ENCODE data around the gene EML3. TPM values are rescaled to one million over a fixed set of nuclear protein-coding genes. Genes with fewer than 3 reads are reported as not detected.

EML3 gene
- total and polyA plus RNA-seq, 2 of the 13 experiments (the other 11 are each of a cell fraction or from before 2014, with no cell fraction given), result 10.6 to 12.3 TPM

DNA sequence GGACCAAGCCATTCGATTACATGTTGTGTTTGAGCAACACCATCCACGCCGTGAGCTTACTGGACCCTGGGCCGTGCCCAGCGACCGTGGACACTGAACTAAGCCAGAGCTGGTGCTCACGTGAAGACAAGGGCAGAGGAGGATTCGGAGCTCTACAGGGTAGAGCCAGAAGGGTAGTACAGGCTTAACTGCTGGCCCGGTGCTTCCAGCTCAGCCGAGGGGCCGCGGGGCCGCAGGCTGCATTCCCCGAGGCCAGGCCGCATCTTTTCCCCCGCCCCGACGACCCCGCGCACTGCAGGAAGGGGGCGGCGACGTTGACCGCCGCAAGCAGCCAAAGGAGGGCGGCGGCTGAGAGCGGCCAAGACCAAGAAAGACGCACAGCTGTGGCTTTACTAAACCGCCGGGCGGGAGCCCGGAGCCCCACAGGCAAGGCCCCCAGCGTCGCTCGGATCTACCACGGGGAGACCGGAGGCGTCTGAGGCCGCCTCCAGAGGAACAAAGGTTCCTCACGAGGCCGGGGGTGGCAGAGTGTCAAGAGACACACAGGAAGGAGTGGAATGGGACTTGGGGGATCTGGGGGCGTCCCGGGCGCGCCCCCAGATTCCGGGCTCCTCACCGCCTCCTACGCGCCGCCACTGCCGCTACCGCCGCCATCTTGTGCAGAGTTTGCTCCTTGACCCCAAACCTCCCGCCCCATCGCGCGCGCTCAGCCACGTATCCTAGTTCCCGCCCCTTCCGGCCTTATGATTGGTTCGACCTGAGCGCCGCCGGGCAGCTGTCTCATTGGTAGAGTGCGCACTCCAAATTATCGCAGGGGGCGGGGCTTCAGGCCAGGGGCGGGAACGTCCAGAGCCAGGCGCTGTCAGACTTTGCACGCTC lies 33.6 kb upstream of the EML3 start, which contains the start of gene GANAB (continued):
- TF ChIP-seq, protein P1, sequence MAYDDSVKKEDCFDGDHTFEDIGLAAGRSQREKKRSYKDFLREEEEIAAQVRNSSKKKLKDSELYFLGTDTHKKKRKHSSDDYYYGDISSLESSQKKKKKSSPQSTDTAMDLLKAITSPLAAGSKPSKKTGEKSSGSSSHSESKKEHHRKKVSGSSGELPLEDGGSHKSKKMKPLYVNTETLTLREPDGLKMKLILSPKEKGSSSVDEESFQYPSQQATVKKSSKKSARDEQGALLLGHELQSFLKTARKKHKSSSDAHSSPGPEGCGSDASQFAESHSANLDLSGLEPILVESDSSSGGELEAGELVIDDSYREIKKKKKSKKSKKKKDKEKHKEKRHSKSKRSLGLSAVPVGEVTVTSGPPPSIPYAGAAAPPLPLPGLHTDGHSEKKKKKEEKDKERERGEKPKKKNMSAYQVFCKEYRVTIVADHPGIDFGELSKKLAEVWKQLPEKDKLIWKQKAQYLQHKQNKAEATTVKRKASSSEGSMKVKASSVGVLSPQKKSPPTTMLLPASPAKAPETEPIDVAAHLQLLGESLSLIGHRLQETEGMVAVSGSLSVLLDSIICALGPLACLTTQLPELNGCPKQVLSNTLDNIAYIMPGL (CRISPR knock-in tag; IDR thresholded peaks at IDR 0.05; ENCODE audit: borderline replicate concordance in 1 of 2, low read depth in 1 of 2), result peak; percentile 21 to 51; a peak in 1 of 4 replicates
- peak; percentile 75; the same call in 1 of the 2 replicates for TF ChIP-seq PCBP1 (IDR thresholded peaks at IDR 0.05; ENCODE audit: borderline replicate concordance, low read depth, low read length)
- peak; percentile 57; the same call in 1 of the 2 replicates for TF ChIP-seq HNF4G (IDR thresholded peaks at IDR 0.05; ENCODE audit: borderline replicate concordance, low read depth, low read length)
- peak; percentile 25; the same call in 1 of the 2 replicates for TF ChIP-seq HNF4G (CRISPR knock-in tag; IDR thresholded peaks at IDR 0.05; ENCODE audit: borderline replicate concordance, low read depth)
- no peak for TF ChIP-seq RBAK (CRISPR knock-in tag; IDR thresholded peaks at IDR 0.05)
- TF ChIP-seq ZNF883 (CRISPR knock-in tag; IDR thresholded peaks at IDR 0.05; ENCODE audit: not compliant biosample characterization), result peak; percentile 5
- TF ChIP-seq, protein P2, sequence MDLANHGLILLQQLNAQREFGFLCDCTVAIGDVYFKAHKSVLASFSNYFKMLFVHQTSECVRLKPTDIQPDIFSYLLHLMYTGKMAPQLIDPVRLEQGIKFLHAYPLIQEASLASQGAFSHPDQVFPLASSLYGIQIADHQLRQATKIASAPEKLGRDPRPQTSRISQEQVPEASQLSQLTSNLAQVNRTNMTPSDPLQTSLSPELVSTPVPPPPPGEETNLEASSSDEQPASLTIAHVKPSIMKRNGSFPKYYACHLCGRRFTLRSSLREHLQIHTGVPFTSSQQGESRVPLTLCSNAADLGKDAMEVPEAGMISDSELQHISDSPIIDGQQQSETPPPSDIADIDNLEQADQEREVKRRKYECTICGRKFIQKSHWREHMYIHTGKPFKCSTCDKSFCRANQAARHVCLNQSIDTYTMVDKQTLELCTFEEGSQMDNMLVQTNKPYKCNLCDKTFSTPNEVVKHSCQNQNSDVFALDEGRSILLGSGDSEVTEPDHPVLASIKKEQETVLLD (CRISPR knock-in tag; IDR thresholded peaks at IDR 0.05; ENCODE audit: low read depth), result peak; percentile 54; the same call in 1 of the 2 replicates
- 0 out of 2 replicates have a peak, but pooled peaks have one; percentile 72 for TF ChIP-seq ZNF816 (CRISPR knock-in tag; IDR thresholded peaks at IDR 0.05; ENCODE audit: borderline replicate concordance)
- no peak for TF ChIP-seq ELF4 (CRISPR knock-in tag; IDR thresholded peaks at IDR 0.05; ENCODE audit: borderline replicate concordance)
- peak; percentile 21; the same call in 1 of the 2 replicates for TF ChIP-seq NFKB2 (CRISPR knock-in tag; IDR thresholded peaks at IDR 0.05; ENCODE audit: borderline replicate concordance)
- peak; percentile 75; the same call in 1 of the 2 replicates for TF ChIP-seq KAT7 (CRISPR knock-in tag; IDR thresholded peaks at IDR 0.05; ENCODE audit: borderline replicate concordance)
- TF ChIP-seq IKZF1 (IDR thresholded peaks at IDR 0.05), result no peak
- TF ChIP-seq, protein P3, sequence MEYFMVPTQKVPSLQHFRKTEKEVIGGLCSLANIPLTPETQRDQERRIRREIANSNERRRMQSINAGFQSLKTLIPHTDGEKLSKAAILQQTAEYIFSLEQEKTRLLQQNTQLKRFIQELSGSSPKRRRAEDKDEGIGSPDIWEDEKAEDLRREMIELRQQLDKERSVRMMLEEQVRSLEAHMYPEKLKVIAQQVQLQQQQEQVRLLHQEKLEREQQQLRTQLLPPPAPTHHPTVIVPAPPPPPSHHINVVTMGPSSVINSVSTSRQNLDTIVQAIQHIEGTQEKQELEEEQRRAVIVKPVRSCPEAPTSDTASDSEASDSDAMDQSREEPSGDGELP (IDR thresholded peaks at IDR 0.05; ENCODE audit: borderline replicate concordance, low read depth), result peak; percentile 59; the same call in 1 of the 2 replicates
- no peak for TF ChIP-seq U2AF2 (IDR thresholded peaks at IDR 0.05; ENCODE audit: low read depth, low read length)
- no peak for TF ChIP-seq JUN (CRISPR knock-in tag; IDR thresholded peaks at IDR 0.05)
- TF ChIP-seq, protein P4, sequence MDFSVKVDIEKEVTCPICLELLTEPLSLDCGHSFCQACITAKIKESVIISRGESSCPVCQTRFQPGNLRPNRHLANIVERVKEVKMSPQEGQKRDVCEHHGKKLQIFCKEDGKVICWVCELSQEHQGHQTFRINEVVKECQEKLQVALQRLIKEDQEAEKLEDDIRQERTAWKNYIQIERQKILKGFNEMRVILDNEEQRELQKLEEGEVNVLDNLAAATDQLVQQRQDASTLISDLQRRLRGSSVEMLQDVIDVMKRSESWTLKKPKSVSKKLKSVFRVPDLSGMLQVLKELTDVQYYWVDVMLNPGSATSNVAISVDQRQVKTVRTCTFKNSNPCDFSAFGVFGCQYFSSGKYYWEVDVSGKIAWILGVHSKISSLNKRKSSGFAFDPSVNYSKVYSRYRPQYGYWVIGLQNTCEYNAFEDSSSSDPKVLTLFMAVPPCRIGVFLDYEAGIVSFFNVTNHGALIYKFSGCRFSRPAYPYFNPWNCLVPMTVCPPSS (IDR thresholded peaks at IDR 0.05), result no peak
- TF ChIP-seq RFXANK (CRISPR knock-in tag; IDR thresholded peaks at IDR 0.05), result 0 out of 2 replicates have a peak, but pooled peaks have one; percentile 34
- TF ChIP-seq POLR2G (IDR thresholded peaks at IDR 0.05; ENCODE audit: low read depth, low read length), result peak; percentile 97
- 0 out of 2 replicates have a peak, but pooled peaks have one; percentile 16 for TF ChIP-seq ZNF83 (CRISPR knock-in tag; IDR thresholded peaks at IDR 0.05; ENCODE audit: borderline replicate concordance)
- TF ChIP-seq, protein P5, sequence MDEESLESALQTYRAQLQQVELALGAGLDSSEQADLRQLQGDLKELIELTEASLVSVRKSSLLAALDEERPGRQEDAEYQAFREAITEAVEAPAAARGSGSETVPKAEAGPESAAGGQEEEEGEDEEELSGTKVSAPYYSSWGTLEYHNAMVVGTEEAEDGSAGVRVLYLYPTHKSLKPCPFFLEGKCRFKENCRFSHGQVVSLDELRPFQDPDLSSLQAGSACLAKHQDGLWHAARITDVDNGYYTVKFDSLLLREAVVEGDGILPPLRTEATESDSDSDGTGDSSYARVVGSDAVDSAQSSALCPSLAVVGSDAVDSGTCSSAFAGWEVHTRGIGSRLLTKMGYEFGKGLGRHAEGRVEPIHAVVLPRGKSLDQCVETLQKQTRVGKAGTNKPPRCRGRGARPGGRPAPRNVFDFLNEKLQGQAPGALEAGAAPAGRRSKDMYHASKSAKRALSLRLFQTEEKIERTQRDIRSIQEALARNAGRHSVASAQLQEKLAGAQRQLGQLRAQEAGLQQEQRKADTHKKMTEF (CRISPR knock-in tag; IDR thresholded peaks at IDR 0.05), result peak; percentile 79

Data from HepG2 (cell line).